SU-DHL-6 (cell line): ENCODE results near the gene CUX1.

Source experiments
- H2AFZ ChIP-seq: fragments of 200-600 bp; sonication (generic); 2 replicates; pipeline ENCODE4 v1.6.1; 2014; ENCODE audit warnings: low read depth, mild to moderate bottlenecking, moderate library complexity, mixed read lengths, antibody characterized with exemption, low read length; ENCODE audit not compliant: severe bottlenecking
- H3F3A ChIP-seq: fragments of 200-600 bp; shearing (Covaris generic); 2 replicates; pipeline ENCODE4 v1.6.0; 2016; ENCODE audit warnings: antibody characterized with exemption, mild to moderate bottlenecking; ENCODE audit not compliant: insufficient read depth
- H3K27ac ChIP-seq: fragments of 200-600 bp; sonication (generic); 2 replicates; pipeline ENCODE4 v1.5.1; 2016; ENCODE audit warnings: low read depth, mild to moderate bottlenecking, low read length, moderate library complexity, mixed read lengths
- H3K27me3 ChIP-seq: fragments of 200-600 bp; sonication (generic), shearing (Covaris generic); 2 replicates; pipeline ENCODE4 v1.6.0; 2014; ENCODE audit warnings: mild to moderate bottlenecking, low read length
- H3K36me3 ChIP-seq: fragments of 200-600 bp; sonication (generic); 2 replicates; pipeline ENCODE4 v1.6.1; 2014; ENCODE audit warnings: mild to moderate bottlenecking, low read length, mixed read lengths
- H3K4me2 ChIP-seq: fragments of 300-600, 200-600 bp; shearing (Covaris generic), sonication (generic); 2 replicates; pipeline ENCODE4 v1.6.0; 2014; ENCODE audit warnings: low read length, low read depth, mild to moderate bottlenecking; ENCODE audit not compliant: poor library complexity, severe bottlenecking
- H3K4me3 ChIP-seq: fragments of 200-600 bp; sonication (generic); 2 replicates; pipeline ENCODE4 v1.5.1; 2014; ENCODE audit warnings: antibody characterized with exemption, low read length, mild to moderate bottlenecking, mixed read lengths; ENCODE audit not compliant: insufficient read depth, poor library complexity, severe bottlenecking
- H3K79me2 ChIP-seq: fragments of 200-600 bp; sonication (generic); 2 replicates; pipeline ENCODE4 v1.6.1; 2014; ENCODE audit warnings: mild to moderate bottlenecking, low read length, moderate library complexity; ENCODE audit not compliant: insufficient read depth
- H3K9ac ChIP-seq: fragments of 200-600 bp; sonication (generic); 2 replicates; pipeline ENCODE4 v1.7.0; 2014; ENCODE audit warnings: mild to moderate bottlenecking, low read length
- H3K9me2 ChIP-seq: fragments of 200-600 bp; sonication (generic); replicated peaks from 2 replicates; pipeline ENCODE4 v1.6.1; 2014; ENCODE audit warnings: low read length; ENCODE audit not compliant: insufficient read depth
- H3K9me3 ChIP-seq: fragments of 200-600 bp; sonication (generic); 2 replicates; pipeline ENCODE4 v1.6.1; 2014; ENCODE audit warnings: low read length, mixed read lengths; ENCODE audit not compliant: insufficient read depth
- H4K20me1 ChIP-seq: fragments of 200-600 bp; sonication (generic); 2 replicates; pipeline ENCODE4 v1.6.1; 2014; ENCODE audit warnings: low read depth, mild to moderate bottlenecking, antibody characterized with exemption, low read length, moderate library complexity, mixed read lengths
- CTCF ChIP-seq: fragments of 200-600 bp; sonication (generic); IDR thresholded peaks from one replicate; pipeline ENCODE4 v1.5.1; 2017; ENCODE audit warnings: antibody characterized with exemption, mild to moderate bottlenecking, low read length, moderate library complexity; ENCODE audit not compliant: insufficient read depth, poor library complexity, severe bottlenecking
- EZH2phosphoT487 ChIP-seq: fragments of 200-600 bp; sonication (generic), shearing (Covaris generic); conservative IDR thresholded peaks from 2 replicates; pipeline ENCODE4 v1.6.1; 2018; ENCODE audit warnings: mild to moderate bottlenecking, antibody characterized with exemption, low read length, moderate library complexity, mixed read lengths

CUX1 gene

GRCh38 chr7:101803203-101804087, 14.0 kb upstream of the CUX1 start:
- Histone ChIP-seq H3K9ac (no peak overlapping the region), H3K79me2 (no peaks in the 10 kb centered on the region), H3F3A (peaks cover under 1% of the 10 kb centered on the region; the same call in 1 of the 2 replicates), H3K4me2 (no peak overlapping the region), H2AFZ (no peak overlapping the region), H3K9me3 (no peaks in the 10 kb centered on the region), H3K27me3 (no peaks in the 10 kb centered on the region), H3K36me3 (no peaks in the 10 kb centered on the region), H4K20me1 (no peaks in the 10 kb centered on the region), H3K27ac (no peak overlapping the region), H3K9me2 (no peaks in the 10 kb centered on the region), H3K4me3 (no peak overlapping the region)
- TF ChIP-seq EZH2phosphoT487 = no peak
- no peak for TF ChIP-seq CTCF

DNA sequence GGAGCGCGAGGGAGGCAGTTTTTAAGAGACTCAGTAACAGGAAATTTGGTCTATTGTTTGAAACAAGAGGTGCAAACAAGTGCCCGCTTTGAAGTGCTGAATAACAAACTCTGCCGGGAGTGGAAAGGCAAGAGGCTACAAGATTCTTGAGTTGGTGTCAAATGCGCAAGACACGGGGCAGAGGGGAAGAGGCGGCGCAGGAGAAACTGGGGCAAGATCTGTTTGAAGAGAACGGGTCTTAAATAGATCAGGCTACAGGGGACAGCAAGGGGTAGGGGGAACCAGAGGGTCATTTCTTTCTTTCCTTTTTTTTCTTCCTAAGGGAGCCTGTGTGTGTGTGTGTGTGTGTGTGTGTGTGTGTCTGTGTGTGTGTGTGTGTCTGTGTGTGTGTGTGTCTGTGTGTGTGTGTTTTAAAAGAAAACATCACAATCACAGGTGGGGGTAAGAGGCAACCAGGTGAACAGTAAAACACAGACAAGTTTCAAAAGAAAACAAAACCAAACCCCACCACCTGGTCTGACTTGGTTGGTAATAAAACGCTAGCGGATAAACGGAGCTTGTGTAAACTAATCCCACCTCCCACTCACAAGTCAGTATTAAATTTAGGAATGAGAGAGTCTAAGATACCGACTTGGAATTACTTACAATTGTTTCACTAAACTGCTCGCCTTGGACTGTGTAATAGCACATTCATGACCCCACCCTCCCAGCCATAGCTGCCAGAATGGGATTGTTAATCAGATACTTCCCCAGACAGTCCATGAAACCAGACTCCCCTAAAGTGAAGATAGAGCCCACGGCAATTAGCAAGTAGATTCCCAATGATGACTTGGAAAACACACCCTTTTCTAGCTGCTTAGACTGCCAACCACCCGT, 13.1 kb upstream of the CUX1 start:
- Histone ChIP-seq H3K4me3 (no peak overlapping the region), H3K9ac (no peak overlapping the region), H3K36me3 (no peaks in the 10 kb centered on the region), H4K20me1 (no peaks in the 10 kb centered on the region), H2AFZ (no peak overlapping the region), H3K4me2 (no peak overlapping the region), H3K27ac (no peak overlapping the region), H3K9me2 (no peaks in the 10 kb centered on the region), H3F3A (no peaks in the 10 kb centered on the region), H3K27me3 (no peaks in the 10 kb centered on the region), H3K79me2 (no peaks in the 10 kb centered on the region), H3K9me3 (no peaks in the 10 kb centered on the region)
- TF ChIP-seq EZH2phosphoT487 = no peak
- TF ChIP-seq CTCF = no peak

GRCh38 chr7:101804967-101805366, 12.5 kb upstream of the CUX1 start:
- Histone ChIP-seq H4K20me1 (no peaks in the 10 kb centered on the region), H3K9me2 (no peaks in the 10 kb centered on the region), H3K36me3 (no peaks in the 10 kb centered on the region), H2AFZ (no peak overlapping the region), H3K79me2 (no peaks in the 10 kb centered on the region), H3F3A (no peaks in the 10 kb centered on the region), H3K27ac (no peak overlapping the region), H3K9ac (no peak overlapping the region), H3K4me2 (no peak overlapping the region), H3K9me3 (no peaks in the 10 kb centered on the region), H3K27me3 (no peaks in the 10 kb centered on the region), H3K4me3 (no peak overlapping the region)
- TF ChIP-seq EZH2phosphoT487 (no peak), CTCF (no peak)
